GM19023 (cell line): ENCODE results near the gene MYO1D.

ENCODE experiments used
- ATAC-seq: cut with Tn5 transposase; IDR thresholded peaks from one replicate; pipeline ENCODE4 v1.9.1; 2021; ENCODE audit warnings: mild to moderate bottlenecking, moderate library complexity; ENCODE audit not compliant: unreplicated experiment

Gene MYO1D

DNA sequence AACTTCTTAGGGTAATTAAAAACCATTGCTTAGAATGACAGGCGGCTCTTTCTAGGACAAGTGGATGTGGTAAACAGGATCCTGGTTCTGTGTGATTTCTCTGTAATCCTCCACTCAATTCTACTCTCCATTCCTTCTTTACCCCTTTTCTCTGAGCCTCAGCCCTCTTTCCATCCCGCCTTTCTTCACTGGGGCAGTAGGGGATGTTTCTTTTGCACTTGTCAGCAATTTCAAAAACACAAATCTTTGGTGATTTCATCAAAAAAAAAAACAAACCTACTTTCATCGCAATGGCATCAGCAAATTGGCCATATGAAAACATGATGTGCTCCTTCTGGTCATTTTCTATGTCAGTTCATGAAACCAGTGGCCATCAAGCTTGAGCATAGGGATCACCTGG is 285.5 kb downstream of the MYO1D start:
- no peak for ATAC-seq

GRCh38 chr17:32590974-32591373 is 285.9 kb downstream of the MYO1D start:
- no peak for ATAC-seq

- no peak for ATAC-seq
These were observed 287.9 kb downstream of the MYO1D start for GRCh38 chr17:32588982-32589381.

- no peak for ATAC-seq
These were observed 288.8 kb downstream of the MYO1D start for GRCh38 chr17:32588135-32588534.

DNA sequence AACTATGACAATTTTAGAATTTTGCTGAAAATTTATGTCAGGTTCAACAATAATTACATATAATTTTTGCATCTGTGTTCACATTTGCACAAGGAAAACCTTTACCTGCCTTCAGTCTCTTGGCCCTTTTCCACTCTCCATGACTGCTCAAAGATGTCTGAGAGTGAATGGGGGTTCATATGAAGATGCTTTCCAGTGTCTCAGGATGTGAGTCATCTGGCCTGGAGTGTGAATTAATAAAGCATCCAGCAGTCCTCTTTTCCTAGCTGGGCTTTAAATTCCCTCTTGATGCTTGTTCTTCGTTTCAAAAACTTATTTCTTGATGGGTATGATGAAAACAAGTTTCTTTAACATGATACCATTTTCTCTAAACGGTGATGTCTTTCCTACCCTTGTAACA is 290.3 kb downstream of the MYO1D start:
- no peak for ATAC-seq

- ATAC-seq, result no peak
These were observed 292.1 kb downstream of the MYO1D start for GRCh38 chr17:32584792-32585191.

DNA sequence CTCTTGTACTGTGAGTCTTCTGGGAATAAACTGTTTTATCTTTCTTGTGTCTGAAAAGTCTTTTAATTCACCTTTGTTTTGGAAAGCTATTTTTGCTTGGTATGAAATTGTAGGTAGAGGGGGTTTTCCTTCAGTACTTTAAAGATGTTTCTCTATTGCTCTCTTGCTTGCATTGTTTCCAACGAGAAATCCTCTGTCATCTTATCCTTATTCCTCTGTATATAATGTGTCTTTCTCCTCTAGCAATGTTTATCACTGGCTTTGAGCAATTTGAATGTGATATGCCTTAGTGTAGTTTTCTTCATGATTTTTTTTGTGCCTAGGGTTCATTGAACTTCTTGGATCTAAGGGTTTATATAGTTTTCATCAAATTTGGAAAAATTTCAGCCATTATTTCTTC is 293.9 kb downstream of the MYO1D start:
- ATAC-seq, result no peak

GRCh38 chr17:32575852-32576251 is 301.1 kb downstream of the MYO1D start:
- no peak for ATAC-seq

GRCh38 chr17:32570081-32570396 is 306.9 kb downstream of the MYO1D start:
- ATAC-seq, result no peak

DNA sequence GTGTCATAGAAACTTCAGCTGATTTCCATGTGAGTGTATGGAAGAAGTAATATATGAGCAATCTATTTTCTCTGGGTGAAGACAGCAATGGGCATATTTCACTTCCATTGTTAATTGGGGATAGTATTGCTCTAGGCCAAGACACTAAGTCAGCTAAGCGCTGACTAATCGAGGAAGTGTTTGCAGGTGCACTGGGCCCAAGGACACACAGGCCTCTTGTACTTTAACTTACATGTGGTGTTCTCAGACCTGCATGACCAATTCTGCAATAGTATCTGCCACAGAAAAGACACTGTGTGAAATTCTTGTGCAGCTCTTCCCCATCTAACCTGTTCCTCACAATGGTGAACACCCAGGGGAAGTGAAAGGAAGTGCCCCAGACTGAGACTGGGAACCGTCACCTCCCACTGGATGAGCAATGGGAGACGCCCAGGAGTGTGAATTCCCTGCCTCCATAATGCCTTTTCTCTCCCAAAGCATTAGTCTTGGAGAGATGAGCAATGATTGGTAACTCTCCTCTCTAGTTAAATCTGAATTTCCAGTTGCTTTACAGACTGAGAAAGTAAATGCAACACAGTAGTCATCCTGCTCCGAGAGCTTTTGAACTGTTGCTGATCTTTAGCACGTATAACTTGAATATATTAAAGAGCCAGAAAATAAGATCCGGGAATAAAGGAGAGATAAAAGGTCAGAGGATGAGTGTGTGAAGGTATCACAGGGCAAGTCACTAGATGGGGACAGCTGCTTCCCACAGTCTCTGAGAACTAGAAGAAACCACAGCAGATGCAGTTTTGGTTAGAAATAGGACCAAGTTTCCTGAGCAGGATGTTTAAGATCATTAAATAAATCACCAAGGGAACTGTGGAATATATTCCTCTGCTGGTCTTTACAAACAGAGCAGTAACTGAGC is 307.5 kb downstream of the MYO1D start:
- ATAC-seq, result no peak

GRCh38 chr17:32568705-32569104 is 308.2 kb downstream of the MYO1D start:
- ATAC-seq, result no peak

DNA sequence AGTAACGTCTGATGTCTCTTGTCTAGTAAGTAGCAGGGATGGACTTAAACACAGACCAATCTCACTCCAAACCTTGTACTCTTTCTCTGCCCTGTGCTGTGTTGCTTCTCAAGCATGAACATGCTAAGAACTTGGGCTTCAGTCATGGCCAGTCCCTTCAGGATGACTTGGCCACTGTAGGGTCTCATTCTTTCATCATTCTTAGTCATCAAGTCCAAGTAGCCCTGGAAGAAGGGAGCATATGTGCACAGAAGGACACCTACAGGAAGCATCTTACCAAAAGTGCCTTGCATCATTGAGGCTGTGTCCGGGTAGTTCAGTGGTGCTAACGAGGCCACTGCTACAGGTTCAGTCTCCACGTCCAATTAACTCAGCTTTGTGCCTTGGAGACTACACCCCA is 309.4 kb downstream of the MYO1D start:
- no peak for ATAC-seq

- no peak for ATAC-seq
These were observed 309.8 kb downstream of the MYO1D start for GRCh38 chr17:32567086-32567485.

- no peak for ATAC-seq
These were observed 310.6 kb downstream of the MYO1D start for GRCh38 chr17:32566303-32566702.

DNA sequence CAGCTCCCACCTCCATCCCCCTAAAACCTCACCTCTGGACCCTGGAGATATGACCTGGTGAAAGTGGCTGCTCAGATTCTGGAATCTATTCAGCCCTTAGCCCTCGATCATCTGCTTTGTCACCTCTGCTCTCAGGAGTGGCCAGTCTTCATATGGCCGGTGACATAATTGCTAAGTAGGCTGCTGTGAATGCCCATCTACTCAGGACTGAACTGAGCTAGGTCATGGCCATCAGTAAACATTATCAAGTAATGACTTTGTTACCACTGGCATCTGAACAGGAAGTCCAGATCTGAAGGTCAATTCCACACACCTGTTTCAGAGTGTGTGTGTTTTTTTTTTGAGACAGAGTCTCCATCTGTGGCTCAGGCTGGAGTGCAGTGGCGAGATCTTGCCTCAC is 311.5 kb downstream of the MYO1D start:
- no peak for ATAC-seq

GRCh38 chr17:32564325-32564724 is 312.6 kb downstream of the MYO1D start:
- ATAC-seq, result no peak

DNA sequence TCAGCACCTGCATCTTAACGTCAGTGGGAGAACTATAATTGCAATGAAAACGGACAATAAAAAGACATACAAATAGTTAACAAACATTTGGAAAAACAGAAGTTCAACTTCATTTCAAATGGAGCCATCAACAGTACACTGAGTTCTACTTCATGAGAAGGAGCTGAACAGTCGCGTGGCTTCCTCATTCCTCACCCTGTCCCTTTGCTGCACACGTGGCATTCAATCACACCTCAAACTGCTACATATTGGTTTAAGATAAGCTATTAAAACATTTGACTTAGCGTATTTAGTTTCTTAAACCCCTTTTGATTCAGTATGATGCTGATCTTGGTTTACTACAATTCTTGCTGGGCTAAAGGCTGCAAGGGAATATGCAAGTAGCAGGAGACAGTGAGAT is 313.3 kb downstream of the MYO1D start:
- no peak for ATAC-seq

GRCh38 chr17:32558997-32559650 is 317.8 kb downstream of the MYO1D start:
- ATAC-seq, result peak; percentile 88

DNA sequence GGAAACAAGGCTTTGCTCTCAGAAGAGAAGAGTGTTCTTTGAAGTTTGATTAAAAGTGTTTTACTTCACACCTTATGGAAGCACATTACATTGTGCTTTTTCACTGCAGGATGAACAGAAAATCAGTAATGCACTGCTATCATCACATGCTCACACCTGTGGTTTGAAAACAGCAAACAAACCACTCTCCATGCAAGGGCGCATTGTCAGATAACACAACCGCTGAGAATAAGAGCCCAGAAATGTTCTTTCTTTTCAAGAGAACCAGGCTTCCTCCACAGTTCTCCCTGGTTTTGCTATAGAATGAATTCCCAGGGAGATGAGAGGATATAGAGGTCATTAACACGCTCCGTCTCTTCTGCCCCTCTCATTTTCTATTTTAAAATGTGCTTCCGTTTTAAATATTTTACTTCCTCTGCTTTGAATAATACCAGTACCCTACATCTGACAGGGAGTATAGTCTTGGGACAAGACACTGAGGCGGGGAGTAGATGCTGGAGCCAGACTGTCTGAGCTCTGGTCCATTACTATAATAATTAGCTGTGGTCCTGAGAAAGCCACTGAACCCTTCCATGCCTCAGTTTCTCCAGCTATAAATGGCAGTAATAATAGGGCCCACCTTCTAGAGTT is 318.5 kb downstream of the MYO1D start:
- no peak for ATAC-seq

GRCh38 chr17:32555611-32556310 is 321.2 kb downstream of the MYO1D start:
- ATAC-seq, result no peak

DNA sequence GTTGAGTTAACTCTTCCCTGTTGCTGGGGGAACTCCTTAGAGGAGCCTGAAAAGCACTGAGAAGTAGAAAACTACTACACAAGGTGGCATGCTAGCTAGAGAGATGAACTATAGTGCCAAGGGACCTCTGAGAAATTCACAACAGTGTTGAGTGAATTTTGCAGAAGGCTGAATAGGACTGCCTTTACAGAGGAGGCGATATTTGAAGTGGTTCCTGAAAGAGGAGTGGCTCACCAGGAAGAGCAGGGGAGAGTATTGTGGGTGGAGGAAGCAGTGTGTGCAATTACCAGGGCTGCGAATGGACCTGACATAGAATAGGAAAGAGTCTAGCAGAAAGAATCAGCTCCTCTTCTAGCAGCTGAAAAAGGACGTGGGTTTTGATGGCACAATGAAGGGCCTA is 323.8 kb downstream of the MYO1D start:
- no peak for ATAC-seq
